Femur (tissue), 1 donor: ENCODE data around the gene RNF166.
A peak's percentile ranks its signal among the peaks of the same experiment; 100 is the strongest.

Source experiments
- DNase-seq: peaks from one replicate; pipeline ENCODE4 v3.0.0-alpha.2; 2017

RNF166 gene

GRCh38 chr16:88691129-88691813 is 14.9 kb downstream of the RNF166 start:
- no peak for DNase-seq

- DNase-seq, result no peak
Observed at GRCh38 chr16:88690341-88691128, 15.7 kb downstream of the RNF166 start.

GRCh38 chr16:88688013-88688778 is 18.0 kb downstream of the RNF166 start:
- DNase-seq, result no peak

GRCh38 chr16:88687676-88688012 is 18.6 kb downstream of the RNF166 start:
- no peak for DNase-seq

- DNase-seq, result no peak
Observed at GRCh38 chr16:88687254-88687576, 19.0 kb downstream of the RNF166 start.

- peak; percentile 83 for DNase-seq
Observed at GRCh38 chr16:88686439-88687253, 19.6 kb downstream of the RNF166 start, which contains the start of gene SNAI3. Gene SNAI3, minus strand, starts transcription at chr16:88686507. Its CDS starts 101 bp downstream, at chr16:88686406.

GRCh38 chr16:88686062-88686438 is 20.2 kb downstream of the RNF166 start:
- DNase-seq, result no peak

GRCh38 chr16:88685156-88686061 is 20.8 kb downstream of the RNF166 start:
- no peak for DNase-seq

GRCh38 chr16:88684569-88685155 is 21.5 kb downstream of the RNF166 start:
- DNase-seq, result no peak

- DNase-seq, result no peak
Observed at GRCh38 chr16:88681709-88682451, 24.3 kb downstream of the RNF166 start.

- no peak for DNase-seq
Observed at GRCh38 chr16:88681084-88681680, 25.0 kb downstream of the RNF166 start.

- no peak for DNase-seq
Observed at GRCh38 chr16:88680554-88681083, 25.6 kb downstream of the RNF166 start.

GRCh38 chr16:88678224-88678979 is 27.8 kb downstream of the RNF166 start:
- no peak for DNase-seq

GRCh38 chr16:88677721-88678120 is 28.5 kb downstream of the RNF166 start:
- DNase-seq, result no peak

- DNase-seq, result no peak
Observed at GRCh38 chr16:88676502-88677242, 29.5 kb downstream of the RNF166 start.

GRCh38 chr16:88673716-88674379 is 32.4 kb downstream of the RNF166 start:
- no peak for DNase-seq

- DNase-seq, result no peak
Observed at GRCh38 chr16:88672776-88673175, 33.4 kb downstream of the RNF166 start.

- DNase-seq, result no peak
Observed at GRCh38 chr16:88671806-88672205, 34.4 kb downstream of the RNF166 start.
